ENCODE results near the gene LDB3.

Gene LDB3

GRCh38 chr10:86659721-86660453, 8.4 kb upstream of the LDB3 start:
- H3K4me3 ChIP-seq (ENCODE audit: low read depth, low read length): no peak overlapping the region
- no peak for TF ChIP-seq CTCF (IDR thresholded peaks at IDR 0.05; ENCODE audit: borderline replicate concordance, insufficient read depth, low read depth, low read length)

- TF ChIP-seq CTCF (IDR thresholded peaks at IDR 0.05; ENCODE audit: borderline replicate concordance, insufficient read depth, low read depth, low read length): no peak
- H3K4me3 ChIP-seq (ENCODE audit: low read depth, low read length): no peak overlapping the region
These were observed 6.9 kb upstream of the LDB3 start for GRCh38 chr10:86661161-86662025.

- no peak overlapping the region for H3K4me3 ChIP-seq (ENCODE audit: low read depth, low read length)
- TF ChIP-seq CTCF (IDR thresholded peaks at IDR 0.05; ENCODE audit: borderline replicate concordance, insufficient read depth, low read depth, low read length): no peak
These were observed 5.9 kb upstream of the LDB3 start for GRCh38 chr10:86662186-86663045.

- H3K4me3 ChIP-seq (ENCODE audit: low read depth, low read length): no peak overlapping the region
- TF ChIP-seq CTCF (IDR thresholded peaks at IDR 0.05; ENCODE audit: borderline replicate concordance, insufficient read depth, low read depth, low read length): no peak
These were observed 5.3 kb upstream of the LDB3 start for GRCh38 chr10:86663046-86663345.

- TF ChIP-seq CTCF (IDR thresholded peaks at IDR 0.05; ENCODE audit: borderline replicate concordance, insufficient read depth, low read depth, low read length): no peak
- no peak overlapping the region for H3K4me3 ChIP-seq (ENCODE audit: low read depth, low read length)
These were observed 4.6 kb upstream of the LDB3 start for GRCh38 chr10:86663576-86664339.

GRCh38 chr10:86664341-86665217, 3.7 kb upstream of the LDB3 start:
- no peak overlapping the region for H3K4me3 ChIP-seq (ENCODE audit: low read depth, low read length)
- TF ChIP-seq CTCF (IDR thresholded peaks at IDR 0.05; ENCODE audit: borderline replicate concordance, insufficient read depth, low read depth, low read length): no peak
